NCI-H146 treated with DMSO at 0.1 percent for 48 hours (cell line): ENCODE measurements around the gene IL4I1.
A peak's percentile ranks its signal among the peaks of the same experiment; 100 is the strongest.

Experiments used
- DNase-seq: peaks from one replicate; lab custom pipeline; 2025; ENCODE audit not compliant: unreplicated experiment; lab: John Stamatoyannopoulos, UW

IL4I1 gene

DNA sequence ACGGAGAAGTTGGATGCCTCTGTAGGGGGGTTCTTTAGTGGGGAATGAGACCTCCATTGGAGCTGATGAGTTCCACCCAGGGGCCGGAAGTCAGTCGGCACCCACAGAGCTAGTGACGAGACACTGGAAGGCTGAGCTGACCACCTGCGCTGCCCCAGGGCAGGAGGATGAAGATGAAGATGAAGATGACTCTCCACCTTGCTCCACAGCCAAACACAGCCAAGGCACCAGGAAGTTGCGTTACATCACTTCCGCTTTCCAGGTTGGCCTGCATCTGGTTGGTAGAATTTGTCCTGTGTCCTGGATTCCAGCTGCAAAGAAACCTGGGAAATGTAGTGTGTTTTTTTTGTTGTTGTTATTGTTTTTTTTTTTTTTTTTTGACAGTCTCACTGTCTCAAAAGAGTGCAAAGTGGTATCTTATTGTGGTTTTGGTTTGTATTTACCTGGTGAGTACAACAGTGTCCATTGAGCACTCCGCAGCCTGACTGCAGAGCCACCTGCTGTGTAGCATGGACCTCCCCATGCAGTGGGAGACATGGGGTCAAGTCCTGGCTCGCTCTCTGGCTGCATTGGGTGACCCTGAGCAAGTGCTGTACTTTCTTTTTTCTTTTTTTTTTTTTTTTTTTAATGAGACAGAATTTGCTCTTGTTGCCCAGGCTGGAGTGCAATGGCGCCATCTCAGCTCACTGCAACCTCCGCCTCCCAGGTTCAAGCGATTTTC lies 17.3 kb downstream of the IL4I1 start:
- DNase-seq: no peak

GRCh38 chr19:49878744-49879070 lies 18.0 kb downstream of the IL4I1 start:
- no peak for DNase-seq

GRCh38 chr19:49877879-49878743 lies 18.6 kb downstream of the IL4I1 start:
- DNase-seq: peak; percentile 96

DNA sequence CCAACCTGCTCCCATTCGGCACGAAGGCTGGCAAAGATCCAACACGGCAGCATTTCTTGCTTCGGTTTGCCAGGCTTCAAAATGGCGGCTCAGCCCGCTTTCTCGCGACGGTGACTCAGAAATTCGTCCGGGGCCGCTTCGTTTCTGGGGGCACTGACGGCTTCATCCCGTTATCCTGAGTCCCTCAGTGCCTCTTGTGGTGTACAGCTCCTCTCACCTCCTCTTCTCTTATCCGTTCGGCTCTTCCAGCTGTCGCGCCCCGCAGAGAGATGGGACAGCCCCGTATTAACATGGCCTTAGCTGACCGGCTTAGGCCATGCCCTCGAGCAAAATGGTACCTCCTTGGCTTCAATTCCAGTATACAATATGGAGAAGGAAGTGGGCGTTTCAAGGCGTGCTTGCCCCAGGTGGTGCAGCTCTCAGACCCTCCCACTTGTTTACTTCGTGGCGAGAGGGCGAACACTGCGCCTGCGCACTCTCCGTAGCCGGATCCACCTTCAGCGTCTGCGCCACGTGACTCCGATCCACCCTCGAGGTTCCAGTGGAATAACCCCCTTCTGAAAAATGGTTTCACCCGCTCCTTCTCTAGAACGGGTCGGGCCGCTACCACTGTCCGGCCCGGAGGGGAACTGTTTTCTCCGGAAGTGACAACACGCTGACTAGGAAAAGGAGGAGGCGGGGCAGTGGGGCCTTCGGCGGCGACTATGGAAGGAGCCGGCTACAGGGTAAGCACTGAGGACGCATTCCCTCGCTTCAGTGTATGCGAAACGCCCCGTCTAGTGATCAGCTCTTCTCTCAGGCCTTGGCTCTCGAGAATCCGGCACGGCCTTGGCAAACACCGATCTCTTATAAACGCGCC lies 19.4 kb downstream of the IL4I1 start, which contains the start of the genes AKT1S1 and TBC1D17:
AKT1S1 (minus strand) TSS at position 336 of the 859 bp plus-strand sequence. CDS start 4,060 bp downstream, outside the sequence.
TBC1D17 (plus strand) TSS at position 683 of the 859 bp plus-strand sequence; CDS start at position 705, 22 bp downstream.
- DNase-seq: peak; percentile 99

GRCh38 chr19:49876422-49877019 lies 20.2 kb downstream of the IL4I1 start:
- DNase-seq: peak; percentile 98

DNA sequence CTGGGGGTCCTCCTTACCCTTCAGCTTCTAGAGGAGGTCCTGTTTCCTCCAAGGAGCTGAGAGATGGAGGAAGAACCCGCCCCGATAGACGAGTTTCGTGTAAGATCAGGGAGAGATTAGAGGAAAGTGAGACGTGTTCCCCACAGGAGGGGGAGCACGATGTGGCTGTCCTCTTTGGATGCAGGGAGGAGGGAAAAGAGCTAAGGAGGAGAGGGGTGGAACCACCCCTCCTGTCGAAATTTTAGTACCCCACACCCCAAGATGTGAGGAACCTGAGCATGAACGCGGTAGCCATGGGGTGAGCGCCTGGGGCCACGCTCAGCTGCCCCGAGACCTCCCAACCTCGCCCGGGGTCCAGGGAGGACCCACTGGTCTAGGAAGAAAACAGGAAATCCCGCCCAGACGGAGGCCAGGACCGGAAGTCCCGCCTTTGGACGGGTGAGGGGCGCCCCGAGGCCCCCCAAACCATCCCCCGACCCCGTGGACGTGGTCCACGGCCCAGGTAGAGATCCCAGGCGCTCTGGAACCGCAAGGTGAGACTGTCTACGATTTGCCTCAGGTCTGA lies 20.7 kb downstream of the IL4I1 start:
- peak; percentile 40 for DNase-seq

GRCh38 chr19:49875177-49875576 lies 21.5 kb downstream of the IL4I1 start:
- no peak for DNase-seq

DNA sequence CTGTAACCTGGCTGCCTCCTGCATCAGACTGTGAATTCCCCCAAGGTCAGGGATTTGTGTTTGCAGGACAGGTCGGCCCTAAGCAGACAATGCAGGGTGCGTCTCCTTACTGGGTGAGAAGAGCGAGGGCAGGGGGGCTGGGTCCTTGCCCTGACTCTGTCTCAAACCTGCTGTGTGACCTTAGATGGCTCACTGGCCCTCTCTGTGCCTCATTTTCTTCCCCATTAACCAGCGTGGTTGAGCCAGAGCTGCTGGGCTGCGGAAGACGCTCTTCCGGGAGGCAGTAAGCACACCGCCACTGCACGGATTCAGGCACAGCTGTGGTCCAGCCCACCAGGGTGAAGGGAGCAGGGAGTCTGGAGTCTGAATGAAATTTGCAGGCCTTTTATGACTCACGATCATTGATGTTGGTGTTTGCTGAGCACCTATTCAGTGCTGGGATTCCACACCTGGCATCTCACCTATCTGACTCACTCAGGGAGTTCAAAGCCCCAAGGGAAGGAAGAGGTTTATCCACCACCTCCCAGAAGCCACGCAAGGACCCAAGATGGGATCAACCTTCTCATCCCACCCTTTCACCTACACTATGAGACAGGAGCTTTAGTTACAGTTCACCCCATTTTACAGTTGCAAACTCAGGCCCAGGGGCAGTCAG lies 22.1 kb downstream of the IL4I1 start:
- no peak for DNase-seq

DNA sequence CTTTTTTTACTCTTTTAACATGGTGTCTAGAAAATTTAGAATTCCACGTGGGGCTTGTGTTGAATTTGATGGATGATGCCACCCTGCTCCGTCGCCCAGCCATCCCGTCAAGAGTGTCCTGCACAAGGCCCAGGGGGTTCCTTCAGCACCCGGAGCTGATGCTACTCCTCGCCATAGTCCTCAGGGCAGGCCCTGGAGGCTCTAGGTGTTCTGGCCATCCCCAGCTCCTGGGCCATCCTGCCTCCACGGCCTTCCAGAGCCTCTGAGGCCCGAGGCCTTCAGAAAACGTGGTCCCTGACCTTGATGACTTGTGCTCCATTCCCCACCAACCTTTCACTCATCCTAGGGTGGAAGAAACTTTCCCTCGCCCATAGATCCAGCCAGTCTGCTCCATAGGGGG lies 22.9 kb downstream of the IL4I1 start:
- no peak for DNase-seq

- no peak for DNase-seq
These were observed 23.6 kb downstream of the IL4I1 start for GRCh38 chr19:49873129-49873521.

DNA sequence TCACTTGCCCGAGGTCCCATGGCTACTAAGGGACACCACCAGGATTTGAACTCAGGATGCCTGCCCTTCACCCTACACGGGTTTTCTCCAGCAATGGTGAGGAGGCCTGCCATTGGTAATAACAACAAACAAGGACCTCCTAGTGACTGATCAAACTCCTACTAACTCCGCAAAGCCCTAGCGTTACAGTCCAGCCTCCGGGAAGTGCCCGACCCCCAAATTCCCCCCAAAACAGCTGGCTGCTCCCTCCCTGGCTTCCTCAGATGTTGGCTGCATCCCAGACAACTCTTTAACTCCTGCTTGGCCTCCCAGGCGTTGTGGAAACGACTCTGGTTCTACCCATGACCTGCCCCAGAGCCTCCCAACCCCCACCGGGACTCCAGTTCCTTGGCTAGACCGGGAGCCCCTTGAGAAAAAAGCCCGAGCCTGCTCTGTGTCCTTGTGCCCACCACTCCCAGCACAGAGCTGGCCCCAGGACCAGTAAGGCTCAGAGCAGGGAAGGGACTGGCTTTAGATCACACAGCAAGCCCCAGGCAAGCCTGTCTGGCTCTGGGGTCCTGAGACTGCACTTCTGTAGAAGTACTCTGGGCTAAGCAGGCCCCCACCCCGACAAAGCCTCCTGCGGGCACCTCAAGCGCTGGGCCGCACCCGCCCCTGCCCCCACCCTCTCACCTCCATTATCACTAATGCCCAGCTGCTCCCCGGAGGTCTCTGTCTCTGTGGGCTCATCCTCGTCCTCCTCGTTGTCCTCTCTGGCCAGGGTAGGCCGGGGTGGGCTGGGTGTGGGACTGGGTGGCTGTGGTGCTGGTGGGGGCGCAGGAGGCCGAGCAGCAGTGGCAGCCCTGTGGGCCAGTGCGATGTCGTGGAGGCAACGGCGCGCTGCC lies 24.2 kb downstream of the IL4I1 start:
- no peak for DNase-seq

DNA sequence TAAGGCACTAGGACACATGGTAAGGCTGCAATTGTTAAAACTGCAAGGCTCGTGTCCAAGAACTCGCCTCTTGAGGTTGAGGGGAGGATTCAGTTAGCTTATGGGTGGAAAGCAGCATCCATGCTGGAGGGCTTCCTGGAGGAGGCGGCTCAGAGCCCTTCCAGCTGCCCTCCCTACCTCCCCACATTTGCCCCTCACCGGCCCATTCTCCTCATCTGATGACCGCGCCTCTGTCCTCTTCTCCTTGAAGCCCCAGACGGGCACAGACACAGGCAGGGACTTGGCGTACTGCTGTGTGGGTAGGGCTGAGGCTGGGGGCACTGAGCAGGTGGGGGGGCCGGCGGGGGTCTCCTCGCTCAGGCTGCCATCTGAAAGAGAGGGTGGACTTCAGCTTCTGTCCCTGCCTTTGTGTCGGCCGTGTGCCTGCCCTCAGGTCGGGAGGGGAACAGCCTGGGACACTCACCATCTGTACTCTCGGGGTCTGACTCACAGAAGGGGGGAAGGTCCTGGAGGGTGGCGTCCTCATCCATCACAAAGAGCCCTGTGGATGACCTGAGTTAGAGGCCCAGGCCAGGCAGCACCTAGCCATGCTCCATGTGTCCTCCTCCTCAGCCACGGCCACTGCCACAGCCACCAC lies 25.2 kb downstream of the IL4I1 start:
- no peak for DNase-seq

DNA sequence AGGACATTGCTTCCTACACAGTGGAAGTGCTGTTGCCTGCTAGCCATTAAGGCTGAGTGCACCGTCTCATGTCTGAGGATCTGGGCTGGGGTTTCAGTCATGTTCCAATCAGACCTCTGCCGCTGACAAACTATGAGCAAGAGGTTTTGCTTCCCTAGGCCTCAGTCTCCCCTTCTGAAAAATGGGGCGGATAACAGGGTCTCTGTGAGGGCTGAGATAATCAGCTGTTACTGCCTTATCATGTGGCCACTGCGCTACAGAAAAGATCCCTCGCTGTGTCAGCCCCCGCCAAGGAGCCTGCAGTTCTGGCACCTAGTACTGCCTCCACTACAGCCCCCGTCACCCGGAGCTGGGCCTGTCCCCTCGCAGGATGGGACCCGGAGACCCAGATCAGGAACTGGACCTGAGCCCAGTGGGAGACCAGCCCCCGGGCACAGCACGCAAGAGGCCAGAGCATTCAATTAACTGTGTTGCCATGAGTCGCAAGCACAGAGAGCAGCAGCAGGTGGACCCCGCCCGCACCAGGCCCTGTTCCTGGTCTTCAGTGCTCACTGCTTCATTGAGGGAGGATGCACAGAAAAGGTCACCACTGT lies 26.3 kb downstream of the IL4I1 start:
- DNase-seq: no peak

DNA sequence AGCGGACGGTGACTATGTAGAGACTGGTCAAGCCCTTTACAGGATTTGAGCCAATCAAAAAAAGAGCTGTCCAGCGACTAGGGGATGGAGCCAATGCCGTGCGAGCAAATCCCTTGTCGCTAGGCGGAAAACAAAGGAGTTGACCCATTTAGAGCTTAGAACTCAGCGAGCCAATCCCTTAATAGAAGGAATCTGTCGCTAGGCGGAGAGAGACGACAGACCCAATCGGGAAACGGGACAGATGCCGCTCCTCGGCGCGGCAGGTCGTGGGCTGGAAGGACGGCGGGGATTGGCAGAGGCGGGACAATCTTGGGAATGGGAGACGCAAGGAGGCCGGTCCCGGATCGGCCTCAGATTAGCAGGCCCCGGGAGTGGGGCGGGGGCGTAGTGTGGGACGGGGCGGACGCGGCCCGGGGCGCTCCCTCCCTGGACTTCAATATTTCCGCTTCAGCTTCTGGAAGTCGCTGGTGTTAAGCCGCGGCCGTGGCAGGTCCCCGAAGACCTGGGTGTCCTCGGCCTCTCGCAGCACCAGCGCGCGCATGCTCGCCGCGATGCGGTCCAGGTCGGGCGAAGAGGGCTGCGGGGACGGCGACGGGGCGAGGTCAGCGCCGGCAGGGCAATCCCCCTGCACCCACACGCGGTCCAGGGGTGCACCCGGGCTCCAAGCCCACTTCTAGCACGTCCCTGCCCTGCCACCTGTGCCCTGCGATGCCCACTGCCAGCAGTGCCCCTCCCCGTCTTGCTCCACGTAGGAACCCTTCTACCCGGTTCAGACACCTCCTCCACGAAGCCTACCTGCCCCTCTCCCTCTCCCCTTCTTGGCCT lies 27.0 kb downstream of the IL4I1 start:
- DNase-seq: peak; percentile 100

GRCh38 chr19:49869009-49869483 lies 27.6 kb downstream of the IL4I1 start:
- DNase-seq: no peak

- DNase-seq: peak; percentile 92
These were observed 29.5 kb downstream of the IL4I1 start, which contains the start of gene PNKP for GRCh38 chr19:49866933-49867782. TSS of gene PNKP (minus strand) at chr19:49867576. CDS start at chr19:49867204, 372 bp downstream.
